OCI-LY1 (cell line): Measurements from ENCODE around the gene ACAP3.

Source experiments
- H2AFZ ChIP-seq: fragments of 200-600 bp; sonication (generic), shearing (Covaris generic); 2 replicates; pipeline ENCODE4 v1.6.0; 2014; ENCODE audit warnings: antibody characterized with exemption, mild to moderate bottlenecking, low read length
- H3F3A ChIP-seq: fragments of 200-600 bp; sonication (generic), shearing (Covaris generic); 2 replicates; pipeline ENCODE4 v1.6.0; 2014; ENCODE audit warnings: mild to moderate bottlenecking, antibody characterized with exemption, low read length, moderate library complexity; ENCODE audit not compliant: insufficient read depth
- H3K27ac ChIP-seq: fragments of 200-600 bp; sonication (generic); 2 replicates; pipeline ENCODE4 v1.5.1; 2014; ENCODE audit warnings: low read length, mixed run types, mild to moderate bottlenecking, low read depth; ENCODE audit not compliant: poor library complexity, severe bottlenecking
- H3K27me3 ChIP-seq: fragments of 200-600 bp; sonication (generic); 2 replicates; pipeline ENCODE4 v1.6.0; 2014; ENCODE audit warnings: antibody characterized with exemption, mild to moderate bottlenecking, low read length, moderate library complexity; ENCODE audit not compliant: insufficient read depth
- H3K36me3 ChIP-seq: fragments of 200-600 bp; sonication (generic); 2 replicates; pipeline ENCODE4 v1.6.1; 2014; ENCODE audit warnings: mild to moderate bottlenecking, antibody characterized with exemption, low read length, moderate library complexity, mixed read lengths; ENCODE audit not compliant: insufficient read depth
- H3K4me1 ChIP-seq: fragments of 200-600 bp; sonication (generic); 2 replicates; pipeline ENCODE4 v1.5.1; 2014; ENCODE audit warnings: mild to moderate bottlenecking, low read length, moderate library complexity; ENCODE audit not compliant: insufficient read depth, severe bottlenecking
- H3K4me2 ChIP-seq: fragments of 200-600 bp; sonication (generic), shearing (Covaris generic); 2 replicates; pipeline ENCODE4 v1.6.1; 2014; ENCODE audit warnings: low read length
- H3K4me3 ChIP-seq: fragments of 200-600 bp; sonication (generic); 2 replicates; pipeline ENCODE4 v1.5.1; 2014; ENCODE audit warnings: low read length, low read depth, mild to moderate bottlenecking, mixed read lengths; ENCODE audit not compliant: poor library complexity, severe bottlenecking
- H3K79me2 ChIP-seq: fragments of 200-600 bp; shearing (Covaris generic); 2 replicates; pipeline ENCODE4 v1.6.1; 2016; ENCODE audit warnings: mixed run types, low read length, mixed read lengths; ENCODE audit not compliant: insufficient read depth
- H3K9ac ChIP-seq: fragments of 200-600 bp; sonication (generic), shearing (Covaris generic); 2 replicates; pipeline ENCODE4 v1.6.1; 2014; ENCODE audit warnings: mild to moderate bottlenecking, low read length, mixed read lengths
- H3K9me2 ChIP-seq: fragments of 200-600 bp; sonication (generic), shearing (Covaris generic); 2 replicates; pipeline ENCODE4 v1.6.1; 2014; ENCODE audit warnings: low read depth, mild to moderate bottlenecking, low read length, mixed read lengths
- H3K9me3 ChIP-seq: fragments of 200-600 bp; shearing (Covaris generic); 2 replicates; pipeline ENCODE4 v1.6.1; 2014; ENCODE audit warnings: low read length, mixed read lengths
- H4K20me1 ChIP-seq: fragments of 200-600 bp; sonication (generic), shearing (Covaris generic); 2 replicates; pipeline ENCODE4 v1.6.0; 2016; ENCODE audit warnings: mild to moderate bottlenecking, low read length; ENCODE audit not compliant: insufficient read depth
- EZH2 ChIP-seq: fragments of 200-600 bp; sonication (generic), shearing (Covaris generic); IDR thresholded peaks from 2 replicates; pipeline ENCODE4 v1.8.0; 2017; ENCODE audit warnings: borderline replicate concordance, mixed run types, mild to moderate bottlenecking, antibody characterized with exemption, low read length, moderate library complexity, mixed read lengths
- TF ChIP-seq, protein P1 (sequence below): fragments of 200-600 bp; sonication (generic), shearing (Covaris generic); IDR thresholded peaks from 2 replicates; pipeline ENCODE4 v1.5.1; 2017; ENCODE audit warnings: mild to moderate bottlenecking, antibody characterized with exemption, low read length, moderate library complexity, mixed read lengths

ACAP3 gene

DNA sequence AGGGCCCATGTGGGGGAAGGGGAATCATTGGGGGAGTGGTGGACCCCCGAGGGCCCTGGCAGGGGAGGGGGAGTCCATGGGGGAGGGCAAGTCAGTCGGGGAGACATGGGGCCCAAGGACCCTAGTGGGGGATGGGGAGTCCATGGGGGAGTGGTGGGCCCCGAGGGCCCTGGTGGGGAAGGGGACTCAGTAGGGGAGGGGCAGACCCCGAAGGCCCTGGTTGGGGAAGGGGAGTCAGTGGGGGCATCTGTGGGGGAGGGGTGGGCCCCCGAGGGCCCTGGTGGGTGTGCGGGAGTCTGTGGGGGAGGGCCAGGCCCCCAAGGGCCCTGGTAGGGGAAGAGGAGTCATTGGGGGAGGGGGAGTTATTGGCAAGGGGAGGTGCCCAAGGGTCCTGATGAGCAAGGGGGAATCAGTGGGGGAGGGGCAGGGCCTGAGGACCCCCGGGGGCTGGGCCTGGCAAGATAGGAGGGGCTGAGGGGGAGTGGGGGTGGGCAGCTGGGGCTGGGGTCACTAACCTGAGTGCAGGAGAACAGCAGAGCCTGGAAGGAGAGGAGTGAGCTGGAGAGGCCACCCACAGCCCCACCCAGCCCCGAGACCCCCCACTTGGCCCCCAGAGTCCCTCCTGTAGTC, 48.6 kb upstream of the ACAP3 start:
- Histone ChIP-seq H3K4me2 (no peak overlapping the region), H3K9me3 (no peaks in the 10 kb centered on the region), H3K9me2 (no peaks in the 10 kb centered on the region), H3K36me3 (no peaks in the 10 kb centered on the region), H3K27me3 (peaks cover 13% of the 10 kb centered on the region; the same call in 1 of the 2 replicates), H3F3A (no peaks in the 10 kb centered on the region; the same call in 1 of the 2 replicates), H2AFZ (no peak overlapping the region), H3K27ac (no peak overlapping the region), H3K4me1 (peaks cover 6% of the 10 kb centered on the region), H3K79me2 (no peaks in the 10 kb centered on the region), H3K9ac (no peak overlapping the region), H3K4me3 (no peak overlapping the region), H4K20me1 (no peaks in the 10 kb centered on the region)
- TF ChIP-seq, protein P1, sequence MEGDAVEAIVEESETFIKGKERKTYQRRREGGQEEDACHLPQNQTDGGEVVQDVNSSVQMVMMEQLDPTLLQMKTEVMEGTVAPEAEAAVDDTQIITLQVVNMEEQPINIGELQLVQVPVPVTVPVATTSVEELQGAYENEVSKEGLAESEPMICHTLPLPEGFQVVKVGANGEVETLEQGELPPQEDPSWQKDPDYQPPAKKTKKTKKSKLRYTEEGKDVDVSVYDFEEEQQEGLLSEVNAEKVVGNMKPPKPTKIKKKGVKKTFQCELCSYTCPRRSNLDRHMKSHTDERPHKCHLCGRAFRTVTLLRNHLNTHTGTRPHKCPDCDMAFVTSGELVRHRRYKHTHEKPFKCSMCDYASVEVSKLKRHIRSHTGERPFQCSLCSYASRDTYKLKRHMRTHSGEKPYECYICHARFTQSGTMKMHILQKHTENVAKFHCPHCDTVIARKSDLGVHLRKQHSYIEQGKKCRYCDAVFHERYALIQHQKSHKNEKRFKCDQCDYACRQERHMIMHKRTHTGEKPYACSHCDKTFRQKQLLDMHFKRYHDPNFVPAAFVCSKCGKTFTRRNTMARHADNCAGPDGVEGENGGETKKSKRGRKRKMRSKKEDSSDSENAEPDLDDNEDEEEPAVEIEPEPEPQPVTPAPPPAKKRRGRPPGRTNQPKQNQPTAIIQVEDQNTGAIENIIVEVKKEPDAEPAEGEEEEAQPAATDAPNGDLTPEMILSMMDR = no peak
- TF ChIP-seq EZH2 = no peak

DNA sequence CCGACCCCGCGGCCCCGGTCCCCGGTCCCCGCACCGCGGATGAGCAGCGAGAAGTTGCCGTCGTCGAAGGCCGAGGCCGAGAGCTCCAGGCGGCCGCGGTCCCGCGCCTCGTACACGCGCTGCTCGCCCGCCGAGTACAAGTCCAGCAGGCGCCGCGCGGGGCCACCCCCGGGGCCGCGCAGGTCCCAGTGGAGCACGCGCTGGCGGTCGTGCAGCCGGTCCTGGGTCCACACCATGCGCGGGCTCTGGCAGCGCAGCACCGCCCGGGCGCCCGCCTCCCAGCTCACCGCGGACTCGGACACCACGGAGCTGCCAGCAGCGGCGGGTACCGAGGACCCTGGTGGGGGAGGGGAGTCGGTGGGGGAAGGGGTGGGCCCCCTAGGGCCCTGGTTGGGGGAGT, 47.7 kb upstream of the ACAP3 start:
- Histone ChIP-seq H3K9ac (no peak overlapping the region), H3K36me3 (no peaks in the 10 kb centered on the region), H3K9me2 (no peaks in the 10 kb centered on the region), H3F3A (no peaks in the 10 kb centered on the region; the same call in 1 of the 2 replicates), H4K20me1 (no peaks in the 10 kb centered on the region), H3K4me2 (no peak overlapping the region), H3K27me3 (peaks cover 13% of the 10 kb centered on the region; the same call in 1 of the 2 replicates), H3K27ac (no peak overlapping the region), H3K4me3 (no peak overlapping the region), H3K4me1 (peaks cover 6% of the 10 kb centered on the region), H3K79me2 (no peaks in the 10 kb centered on the region), H3K9me3 (no peaks in the 10 kb centered on the region), H2AFZ (no peak overlapping the region)
- TF ChIP-seq, protein P1 = no peak
- TF ChIP-seq EZH2 = no peak

DNA sequence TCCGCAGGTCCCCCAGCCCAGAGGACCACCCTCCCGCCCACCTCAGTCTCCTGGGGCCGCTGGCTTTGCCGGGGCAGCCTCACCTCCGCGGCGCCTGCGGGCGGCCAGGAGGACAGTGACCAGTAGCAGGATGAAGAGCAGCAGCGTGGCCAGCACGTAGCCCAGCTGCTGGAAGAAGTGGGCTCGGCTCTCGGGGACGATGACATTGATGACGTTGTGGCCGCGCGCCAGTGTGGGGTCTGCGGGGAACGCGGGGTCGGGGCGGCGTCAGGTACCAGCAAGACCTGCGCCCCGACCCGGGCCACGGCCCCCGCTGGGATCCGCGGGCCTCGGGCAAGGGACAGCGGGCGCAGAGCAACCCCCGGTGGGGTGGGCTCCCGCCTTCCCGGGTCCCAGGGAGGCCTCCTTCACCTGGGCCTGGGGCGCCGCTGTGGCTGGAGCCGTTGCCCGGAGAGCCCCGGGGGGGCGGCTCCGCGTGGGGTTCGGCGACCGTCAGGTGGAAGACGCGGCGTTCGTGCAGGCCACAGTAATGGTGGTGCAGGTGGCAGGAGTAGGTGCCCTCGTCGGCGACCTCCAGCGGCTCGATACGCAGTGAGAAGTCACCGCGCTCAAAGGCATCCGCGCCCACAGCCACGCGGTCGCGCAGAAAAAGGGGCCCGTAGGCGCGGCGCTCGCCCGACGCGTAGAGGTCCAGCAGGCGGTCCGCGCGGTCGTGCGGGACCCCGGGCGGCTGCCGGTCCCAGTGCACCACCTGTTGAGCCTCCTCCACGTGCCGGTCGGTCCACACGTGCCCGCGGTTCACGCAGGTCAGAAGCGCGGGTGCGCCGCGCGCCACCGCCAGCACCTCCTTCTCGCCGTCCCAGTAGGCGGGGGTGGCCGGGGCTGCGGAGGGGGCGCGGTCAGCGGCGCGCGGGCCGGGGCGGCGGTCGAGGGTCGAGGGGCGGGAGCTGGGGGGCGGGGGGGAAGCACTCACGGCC, 46.8 kb upstream of the ACAP3 start:
- Histone ChIP-seq H2AFZ (no peak overlapping the region), H3K27me3 (peaks cover 13% of the 10 kb centered on the region; the same call in 1 of the 2 replicates), H3K4me2 (no peak overlapping the region), H3K9ac (no peak overlapping the region), H3K79me2 (no peaks in the 10 kb centered on the region), H3K9me2 (no peaks in the 10 kb centered on the region), H3F3A (no peaks in the 10 kb centered on the region; the same call in 1 of the 2 replicates), H3K36me3 (no peaks in the 10 kb centered on the region), H3K27ac (no peak overlapping the region), H3K9me3 (no peaks in the 10 kb centered on the region), H4K20me1 (no peaks in the 10 kb centered on the region), H3K4me1 (peaks cover 6% of the 10 kb centered on the region), H3K4me3 (no peak overlapping the region)
- TF ChIP-seq, protein P1 = no peak
- TF ChIP-seq EZH2 = no peak
